SIG-M5 treated with dmso at 0.1 percent for 504 hours (cell line): ENCODE measurements around the gene HECTD1.

Source experiments
- DNase-seq: peaks from one replicate; lab custom pipeline; 2025; ENCODE audit not compliant: unreplicated experiment; lab: John Stamatoyannopoulos, UW

HECTD1 gene

GRCh38 chr14:31159682-31160296, 47.8 kb downstream of the HECTD1 start:
- DNase-seq: no peak

- no peak for DNase-seq
Observed at GRCh38 chr14:31154956-31155355, 52.6 kb downstream of the HECTD1 start.

GRCh38 chr14:31142455-31143087, 65.0 kb downstream of the HECTD1 start:
- no peak for DNase-seq

GRCh38 chr14:31139301-31139847, 68.2 kb downstream of the HECTD1 start:
- no peak for DNase-seq

- DNase-seq: no peak
Observed at GRCh38 chr14:31138301-31138700, 69.3 kb downstream of the HECTD1 start.

- no peak for DNase-seq
Observed at GRCh38 chr14:31137214-31137889, 70.2 kb downstream of the HECTD1 start.

- DNase-seq: no peak
Observed at GRCh38 chr14:31133133-31133532, 74.5 kb downstream of the HECTD1 start.

- peak; percentile 56 for DNase-seq
Observed at GRCh38 chr14:31128601-31129526, 78.7 kb downstream of the HECTD1 start.

- DNase-seq: peak; percentile 21
Observed at GRCh38 chr14:31127690-31128089, 79.9 kb downstream of the HECTD1 start.

GRCh38 chr14:31126680-31127079, 80.9 kb downstream of the HECTD1 start:
- no peak for DNase-seq

GRCh38 chr14:31125231-31125630, 82.4 kb downstream of the HECTD1 start:
- no peak for DNase-seq

GRCh38 chr14:31124197-31124596, 83.4 kb downstream of the HECTD1 start:
- DNase-seq: no peak

GRCh38 chr14:31122921-31123320, 84.7 kb downstream of the HECTD1 start:
- DNase-seq: no peak

GRCh38 chr14:31122098-31122611, 85.4 kb downstream of the HECTD1 start:
- no peak for DNase-seq

GRCh38 chr14:31118892-31119291, 88.7 kb downstream of the HECTD1 start:
- no peak for DNase-seq

GRCh38 chr14:31113794-31114193, 93.8 kb downstream of the HECTD1 start:
- no peak for DNase-seq

- no peak for DNase-seq
Observed at GRCh38 chr14:31110872-31111271, 96.7 kb downstream of the HECTD1 start.

- no peak for DNase-seq
Observed at GRCh38 chr14:31109257-31109656, 98.3 kb downstream of the HECTD1 start.

- DNase-seq: no peak
Observed at GRCh38 chr14:31106768-31107167, 100.8 kb downstream of the HECTD1 start.

GRCh38 chr14:31097081-31097480, 110.5 kb downstream of the HECTD1 start:
- DNase-seq: no peak

GRCh38 chr14:31096255-31096654, 111.3 kb downstream of the HECTD1 start:
- DNase-seq: no peak
